Measurements from ENCODE around the gene CHRNA3.

CHRNA3 gene

GRCh38 chr15:78565951-78566774 lies 54.6 kb downstream of the CHRNA3 start:
- TF ChIP-seq CTCF (IDR thresholded peaks at IDR 0.05; ENCODE audit: insufficient read depth, low read length, poor library complexity, severe bottlenecking) (no peak), EZH2phosphoT487 (conservative IDR thresholded peaks at IDR 0.05; ENCODE audit: low read length) (no peak)
- Histone ChIP-seq H3K4me3 (ENCODE audit: insufficient read depth, low read length, poor library complexity, severe bottlenecking) (peak overlapping the region; percentile 61), H3K27me3 (ENCODE audit: low read length) (no peaks in the 10 kb centered on the region), H3K79me2 (ENCODE audit: insufficient read depth, low read length) (no peaks in the 10 kb centered on the region), H3K36me3 (ENCODE audit: low read length) (no peaks in the 10 kb centered on the region), H2AFZ (ENCODE audit: low read depth, low read length, severe bottlenecking) (peak overlapping the region; percentile 98), H3K27ac (ENCODE audit: low read depth, low read length) (no peak overlapping the region), H3K9me3 (ENCODE audit: insufficient read depth, low read length) (no peaks in the 10 kb centered on the region), H3K4me2 (ENCODE audit: low read depth, low read length, poor library complexity, severe bottlenecking) (peak overlapping the region; percentile 67), H3K9me2 (replicated peaks; ENCODE audit: insufficient read depth, low read length) (no peaks in the 10 kb centered on the region), H3F3A (ENCODE audit: insufficient read depth) (no peaks in the 10 kb centered on the region), H3K9ac (ENCODE audit: low read length) (peak overlapping the region; percentile 62), H4K20me1 (ENCODE audit: low read depth, low read length) (no peaks in the 10 kb centered on the region)

GRCh38 chr15:78565097-78565950 lies 55.5 kb downstream of the CHRNA3 start, which contains the start of gene CHRNA5:
CHRNA5 (plus strand) TSS chr15:78565520; CDS start chr15:78565720, 200 bp downstream.
- Histone ChIP-seq H3K9me2 (replicated peaks; ENCODE audit: insufficient read depth, low read length) (no peaks in the 10 kb centered on the region), H3K36me3 (ENCODE audit: low read length) (no peaks in the 10 kb centered on the region), H3K4me3 (ENCODE audit: insufficient read depth, low read length, poor library complexity, severe bottlenecking) (peak within 1 kb of the TSS; percentile 61), H3K9ac (ENCODE audit: low read length) (peak within 1 kb of the TSS; percentile 62), H3K9me3 (ENCODE audit: insufficient read depth, low read length) (no peaks in the 10 kb centered on the region), H3F3A (ENCODE audit: insufficient read depth) (no peaks in the 10 kb centered on the region), H3K79me2 (ENCODE audit: insufficient read depth, low read length) (no peaks in the 10 kb centered on the region), H3K27me3 (ENCODE audit: low read length) (no peaks in the 10 kb centered on the region), H2AFZ (ENCODE audit: low read depth, low read length, severe bottlenecking) (peak within 1 kb of the TSS; percentile 98), H3K27ac (ENCODE audit: low read depth, low read length) (no peak within 1 kb of the TSS), H3K4me2 (ENCODE audit: low read depth, low read length, poor library complexity, severe bottlenecking) (peak within 1 kb of the TSS; percentile 67), H4K20me1 (ENCODE audit: low read depth, low read length) (no peaks in the 10 kb centered on the region)
- no peak for TF ChIP-seq CTCF (IDR thresholded peaks at IDR 0.05; ENCODE audit: insufficient read depth, low read length, poor library complexity, severe bottlenecking)
- TF ChIP-seq EZH2phosphoT487 (conservative IDR thresholded peaks at IDR 0.05; ENCODE audit: low read length), result no peak

GRCh38 chr15:78564743-78565096 lies 56.1 kb downstream of the CHRNA3 start:
- peak overlapping the region; percentile 62; the same call in 1 of the 2 replicates for H3K9ac ChIP-seq (ENCODE audit: low read length)
- H2AFZ ChIP-seq (ENCODE audit: low read depth, low read length, severe bottlenecking), result peak overlapping the region; percentile 98
- H3K79me2 ChIP-seq (ENCODE audit: insufficient read depth, low read length), result no peaks in the 10 kb centered on the region
- no peaks in the 10 kb centered on the region for H4K20me1 ChIP-seq (ENCODE audit: low read depth, low read length)
- no peak overlapping the region for H3K4me3 ChIP-seq (ENCODE audit: insufficient read depth, low read length, poor library complexity, severe bottlenecking)
- H3K9me3 ChIP-seq (ENCODE audit: insufficient read depth, low read length), result no peaks in the 10 kb centered on the region
- no peaks in the 10 kb centered on the region for H3K9me2 ChIP-seq (replicated peaks; ENCODE audit: insufficient read depth, low read length)
- H3K4me2 ChIP-seq (ENCODE audit: low read depth, low read length, poor library complexity, severe bottlenecking), result peak overlapping the region; percentile 67
- no peak overlapping the region for H3K27ac ChIP-seq (ENCODE audit: low read depth, low read length)
- H3F3A ChIP-seq (ENCODE audit: insufficient read depth), result no peaks in the 10 kb centered on the region
- H3K36me3 ChIP-seq (ENCODE audit: low read length), result no peaks in the 10 kb centered on the region
- TF ChIP-seq CTCF (IDR thresholded peaks at IDR 0.05; ENCODE audit: insufficient read depth, low read length, poor library complexity, severe bottlenecking) (no peak), EZH2phosphoT487 (conservative IDR thresholded peaks at IDR 0.05; ENCODE audit: low read length) (no peak)
- no peaks in the 10 kb centered on the region for H3K27me3 ChIP-seq (ENCODE audit: low read length)
